ENCODE measurements around the gene CDCA3.
"Not testable (repeated sequence)": the region's sequence is repeated elsewhere in the genome, so short reads cannot be mapped to it uniquely, and the experiment has no call there.

The CDCA3 gene
- 0 to 2.4 reads per million in 2 donors for total RNA-seq

DNA sequence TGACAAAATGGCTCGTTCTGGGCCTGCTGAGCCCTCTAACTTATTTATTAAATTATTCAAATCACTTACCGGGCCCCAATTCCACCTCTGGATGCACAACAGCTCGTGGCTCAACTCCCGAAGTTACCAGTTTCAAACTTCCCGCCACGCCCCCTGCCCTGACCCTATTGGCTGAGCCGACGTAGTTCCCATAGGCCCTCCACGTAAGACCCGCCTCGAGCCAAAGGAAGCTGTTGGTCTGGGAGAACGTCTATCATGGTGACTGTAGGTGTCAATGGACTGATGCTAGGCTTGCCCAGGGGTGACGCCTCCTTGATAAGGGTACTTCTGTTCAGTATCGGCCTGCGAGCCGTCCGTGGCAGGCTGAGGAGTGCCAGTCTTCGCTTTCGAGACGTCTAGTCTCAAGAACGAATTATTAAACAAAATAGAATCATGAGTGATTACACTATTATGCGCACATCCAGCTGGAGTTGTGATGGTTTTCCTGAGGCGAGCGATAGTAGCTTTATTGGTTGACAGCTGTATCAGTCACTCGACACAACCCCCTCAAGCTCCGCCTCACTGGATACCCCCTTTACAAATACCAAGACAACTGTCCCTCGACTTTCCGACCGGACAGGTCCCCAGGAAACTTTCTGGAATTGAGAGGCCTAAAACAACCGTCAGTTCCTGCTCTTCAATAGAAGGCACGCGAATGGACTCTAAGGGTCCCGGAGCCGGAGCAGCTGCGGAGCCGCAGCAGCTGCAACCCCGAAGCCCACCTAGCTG is at the start of gene CDCA3:
Gene CDCA3, minus strand, starts transcription at position 134 of the 768 bp plus-strand sequence. CDS start 334 bp downstream, outside the sequence.
- DNase-seq: peak; percentile 74 to 100 (median 89)

DNA sequence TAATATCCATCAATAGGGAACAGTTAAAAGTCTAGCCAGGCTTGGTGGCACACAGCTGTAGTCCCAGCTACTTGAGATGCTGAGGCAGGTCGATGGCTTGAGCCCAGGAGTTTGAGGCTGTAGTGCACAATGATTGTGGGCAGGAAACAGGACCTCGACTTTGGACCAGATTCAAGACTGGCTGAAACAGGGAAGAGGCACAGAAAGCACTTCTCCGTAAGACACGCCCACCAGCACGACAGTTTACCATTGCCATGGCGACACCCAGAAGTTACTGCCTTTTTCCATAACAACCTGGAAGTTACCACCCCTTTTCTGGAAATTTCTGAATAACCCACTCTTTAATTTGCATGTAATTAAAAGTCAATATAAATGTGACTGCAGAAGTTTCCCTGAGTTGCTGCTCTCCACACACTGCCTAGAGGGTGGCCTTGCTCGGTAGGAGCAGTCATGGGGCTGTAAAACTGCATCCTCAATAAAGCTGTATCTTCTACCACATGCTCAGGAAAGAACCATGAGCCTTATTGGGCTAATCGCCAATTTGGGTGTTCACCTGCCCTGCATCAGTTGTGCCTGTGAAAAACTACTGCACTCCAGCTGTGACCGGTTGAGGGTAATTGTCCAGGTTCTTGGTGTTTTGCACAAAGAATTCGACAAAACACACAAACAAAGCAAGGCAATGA is 48.9 kb upstream of the CDCA3 start:
- no peak for DNase-seq

GRCh38 chr12:6899427-6899826 is 48.3 kb upstream of the CDCA3 start:
- DNase-seq: no peak

GRCh38 chr12:6896846-6897435 is 45.9 kb upstream of the CDCA3 start:
- no peak for DNase-seq

DNA sequence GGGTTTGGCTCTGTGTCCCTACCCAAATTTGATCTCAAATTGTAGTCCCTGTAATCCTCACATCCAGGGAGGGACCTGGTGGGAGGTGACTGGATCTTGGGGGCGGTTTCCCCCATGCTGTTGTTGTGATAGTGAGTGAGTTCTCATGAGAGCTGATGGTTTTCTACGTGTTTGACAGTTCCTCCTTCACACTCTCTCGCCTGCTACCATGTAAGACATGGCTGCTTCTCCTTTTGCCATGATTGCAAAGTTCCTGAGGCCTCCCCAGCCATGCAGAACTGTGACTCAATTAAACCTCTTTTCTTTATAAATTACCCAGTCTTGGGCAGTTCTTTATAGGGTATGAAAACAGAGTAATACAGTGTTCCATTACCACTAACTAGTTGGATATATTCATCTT is 43.2 kb upstream of the CDCA3 start:
- DNase-seq: no peak

GRCh38 chr12:6892683-6893082 is 41.6 kb upstream of the CDCA3 start:
- DNase-seq: not testable (repeated sequence)

DNA sequence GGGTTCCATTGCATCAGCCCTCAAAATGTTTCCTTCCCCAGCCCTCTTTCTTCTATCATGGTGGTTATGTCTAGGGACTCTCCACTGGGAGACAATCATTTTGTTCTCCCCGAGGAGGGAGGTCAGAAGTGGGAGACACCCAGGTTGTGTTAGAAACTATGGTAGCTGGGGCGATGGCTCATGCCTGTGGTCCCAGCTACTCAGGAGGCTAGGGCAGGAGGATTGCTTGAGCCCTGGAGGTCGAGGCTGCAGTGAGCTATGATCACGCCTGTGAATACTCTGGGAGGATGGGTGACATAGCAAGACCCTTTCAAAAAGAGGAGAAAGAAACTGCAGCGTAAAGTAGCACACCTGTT is 40.5 kb upstream of the CDCA3 start:
- DNase-seq: no peak

- peak; percentile 97 to 99 (median 98) for DNase-seq
These were observed 39.9 kb upstream of the CDCA3 start for GRCh38 chr12:6890789-6891645.

- DNase-seq: not testable (repeated sequence)
These were observed 38.9 kb upstream of the CDCA3 start for GRCh38 chr12:6889775-6890573.

- DNase-seq: not testable (repeated sequence)
These were observed 37.7 kb upstream of the CDCA3 start for GRCh38 chr12:6888794-6889193.

- peak in 1 of 5 experiments; percentile 36 for DNase-seq
These were observed 37.3 kb upstream of the CDCA3 start for GRCh38 chr12:6888360-6888759.

- no peak for DNase-seq
These were observed 36.4 kb upstream of the CDCA3 start for GRCh38 chr12:6887460-6887859.

DNA sequence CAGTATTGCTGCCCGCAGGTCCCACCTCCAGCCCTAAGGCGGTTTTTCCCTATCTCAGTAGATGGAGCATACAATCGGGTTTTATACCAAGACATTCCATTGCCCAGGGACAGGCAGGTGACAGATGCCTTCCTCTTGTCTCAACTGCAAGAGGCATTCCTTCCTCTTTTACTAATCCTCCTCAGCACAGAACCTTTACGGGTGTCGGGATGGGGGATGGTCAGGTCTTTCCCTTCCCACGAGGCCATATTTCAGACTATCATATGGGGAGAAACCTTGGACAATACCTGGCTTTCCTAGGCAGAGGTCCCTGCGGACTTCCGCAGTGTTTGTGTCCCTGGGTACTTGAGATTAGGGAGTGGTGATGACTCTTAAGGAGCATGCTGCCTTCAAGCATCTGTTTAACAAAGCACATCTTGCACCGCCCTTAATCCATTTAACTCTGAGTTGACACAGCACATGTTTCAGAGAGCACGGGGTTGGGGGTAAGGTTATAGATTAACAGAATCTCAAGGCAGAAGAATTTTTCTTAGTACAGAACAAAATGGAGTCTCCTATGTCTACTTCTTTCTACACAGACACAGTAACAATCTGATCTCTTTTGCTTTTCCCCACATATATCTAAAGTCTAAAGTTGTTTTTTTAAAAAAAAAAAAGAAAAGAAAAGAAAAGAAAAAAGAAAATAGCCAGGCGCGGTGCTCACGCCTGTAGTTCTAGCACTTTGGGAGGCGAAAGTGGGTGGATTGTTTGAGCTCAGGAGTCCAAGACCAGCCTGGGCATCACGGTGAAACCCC is 35.3 kb upstream of the CDCA3 start:
- not testable (repeated sequence) for DNase-seq

- DNase-seq: no peak
These were observed 33.5 kb upstream of the CDCA3 start for GRCh38 chr12:6884539-6884938.

DNA sequence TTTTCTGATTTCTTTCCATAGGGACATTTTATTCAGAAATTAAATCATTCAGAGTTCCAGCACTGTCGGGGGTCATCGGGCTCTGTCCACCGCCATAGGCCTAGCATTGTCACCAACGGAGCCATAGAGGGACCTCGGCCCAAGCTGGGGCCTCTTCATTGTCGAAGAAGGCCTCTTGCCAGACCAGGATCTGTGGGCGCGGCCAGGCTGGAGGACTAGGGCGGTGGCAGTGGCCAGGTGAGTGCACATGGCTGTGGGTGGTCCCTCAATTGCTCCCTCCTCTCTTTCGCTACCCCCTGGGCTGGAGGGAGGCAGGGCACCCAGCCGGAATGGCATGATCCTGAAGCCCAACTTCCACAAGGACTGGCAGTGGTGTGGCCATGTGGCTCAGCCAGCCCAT is 32.6 kb upstream of the CDCA3 start:
- DNase-seq: no peak

DNA sequence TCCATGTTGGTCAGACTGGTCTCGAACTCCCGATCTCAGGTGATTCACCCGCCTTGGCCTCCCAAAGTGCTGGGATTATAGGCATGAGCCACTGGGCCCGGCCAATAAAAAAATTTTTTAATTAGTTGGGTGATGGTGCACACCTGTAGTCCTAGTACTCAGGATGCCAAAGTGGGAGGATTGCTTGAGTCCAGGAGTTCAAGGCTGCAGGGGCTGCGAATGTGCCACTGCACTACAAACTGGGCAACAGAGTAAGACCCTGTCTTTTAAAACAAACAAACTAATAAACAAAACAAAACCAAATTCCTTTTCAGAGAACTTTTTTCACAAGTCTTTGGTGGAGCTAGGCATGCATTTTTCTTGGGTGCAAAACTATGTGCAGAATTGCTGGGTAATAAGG is 32.2 kb upstream of the CDCA3 start:
- no peak for DNase-seq

GRCh38 chr12:6879824-6880223 is 28.7 kb upstream of the CDCA3 start:
- not testable (repeated sequence) for DNase-seq

GRCh38 chr12:6874015-6874368 is 22.9 kb upstream of the CDCA3 start:
- not testable (repeated sequence) for DNase-seq

- peak; percentile 97 to 99 (median 99) for DNase-seq
These were observed 22.3 kb upstream of the CDCA3 start, which contains the start of gene SPSB2 for GRCh38 chr12:6873094-6874014. Gene SPSB2 (minus strand): TSS chr12:6873303. CDS start chr12:6872901, 402 bp downstream.

All from T-helper 2 cell (primary cell).